ENCODE data around the gene SNX3.
"Not testable (repeated sequence)": the region's sequence is repeated elsewhere in the genome, so short reads cannot be mapped to it uniquely, and the experiment has no call there.

Gene SNX3

DNA sequence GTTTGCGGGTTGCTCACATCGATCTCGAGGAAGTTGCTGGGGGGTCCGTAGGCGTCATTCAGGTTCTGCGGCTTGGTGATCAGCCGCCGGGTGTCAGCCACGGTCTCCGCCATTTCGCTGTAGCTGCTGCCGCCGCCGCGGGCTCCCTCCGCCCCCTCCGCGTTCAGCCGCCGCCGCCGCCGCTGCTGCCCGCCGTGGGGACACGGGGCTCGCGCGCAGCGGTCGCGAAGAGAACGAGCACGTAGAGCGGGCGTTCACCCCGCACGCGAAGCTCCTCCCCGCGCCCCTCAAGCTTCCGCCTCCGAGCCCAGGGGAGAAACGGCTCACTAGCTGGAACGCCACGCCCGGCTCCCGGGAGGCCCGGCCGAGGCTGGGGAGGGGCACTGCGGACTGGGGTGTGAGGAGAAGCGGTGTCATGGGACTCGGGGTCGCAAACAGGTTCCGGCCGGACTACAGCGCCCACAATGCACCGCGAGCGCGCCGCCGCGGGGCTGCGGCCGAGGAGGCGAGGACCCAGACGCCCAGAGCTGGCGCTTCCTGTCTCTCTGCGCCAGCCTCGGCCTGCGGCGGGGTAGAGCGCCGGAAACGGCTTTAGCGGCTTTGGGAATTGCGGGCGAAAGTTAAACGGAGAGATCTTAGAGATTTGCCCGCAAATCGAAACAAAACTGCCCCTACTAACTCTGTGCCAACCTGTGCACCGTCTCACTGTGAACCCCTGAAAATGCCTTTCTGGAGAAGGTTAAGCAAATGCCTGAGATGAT lies at the start of gene SNX3:
Gene SNX3, minus strand, starts transcription at position 232 of the 761 bp plus-strand sequence. Its CDS starts 119 bp downstream, at position 113.
- peak; percentile 72 to 93 (median 88) for DNase-seq

DNA sequence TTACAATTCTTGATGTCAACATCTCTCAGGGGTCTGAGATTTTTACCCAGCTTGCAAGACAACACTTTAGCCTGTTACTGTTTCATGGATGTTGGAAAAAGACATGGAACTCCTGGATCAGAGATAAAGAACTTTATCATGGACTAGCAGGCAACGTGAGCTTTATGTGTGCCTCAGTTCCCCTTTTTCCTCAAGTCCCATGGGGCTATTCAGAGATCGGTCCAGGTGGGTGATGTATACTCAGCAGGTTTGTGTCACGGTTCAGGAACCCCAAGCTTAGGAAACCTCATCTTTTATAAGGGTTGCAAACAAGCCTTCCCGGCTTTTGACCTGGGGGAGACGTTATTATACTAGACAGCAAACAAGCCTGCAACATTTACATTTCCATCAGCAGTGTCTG lies 49.0 kb upstream of the SNX3 start:
- DNase-seq, result no peak

DNA sequence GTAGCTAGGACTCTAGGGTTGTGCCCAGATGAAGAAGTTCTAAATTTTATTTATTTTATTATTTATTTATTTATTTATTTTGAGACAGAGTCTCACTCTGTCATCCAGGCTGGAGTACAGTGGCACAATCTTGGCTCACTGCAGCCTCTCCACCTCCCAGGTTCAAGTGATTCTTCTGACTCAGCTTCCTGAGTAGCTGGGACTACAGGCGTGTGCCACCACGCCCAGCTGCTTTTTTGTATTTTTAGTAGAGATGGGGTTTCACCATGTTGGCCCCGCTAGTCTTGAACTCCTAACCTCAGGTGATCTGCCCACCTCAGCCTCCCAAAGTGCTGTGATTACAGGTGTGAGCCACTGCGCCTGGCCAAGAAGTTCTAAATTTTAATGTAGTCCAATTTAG lies 47.8 kb upstream of the SNX3 start:
- not testable (repeated sequence) for DNase-seq

DNA sequence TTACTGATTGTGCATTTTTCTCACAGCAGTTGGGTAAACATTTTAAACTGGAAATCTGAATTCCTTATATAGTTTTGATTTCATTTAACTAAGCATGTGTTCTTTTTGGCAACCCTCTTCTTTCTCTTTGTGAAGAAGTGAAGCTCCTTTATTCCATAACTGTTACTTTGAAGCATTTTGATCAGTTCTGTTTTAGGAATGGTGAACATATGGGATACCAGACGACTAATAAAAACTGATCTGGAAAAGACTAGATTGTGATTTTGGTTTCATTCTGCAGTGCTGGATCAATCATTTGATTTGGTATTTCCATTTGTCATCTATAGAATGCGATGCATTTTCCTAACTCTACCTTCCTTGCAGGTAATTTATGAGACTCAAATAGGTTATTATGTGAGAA lies 43.8 kb upstream of the SNX3 start:
- no peak for DNase-seq

DNA sequence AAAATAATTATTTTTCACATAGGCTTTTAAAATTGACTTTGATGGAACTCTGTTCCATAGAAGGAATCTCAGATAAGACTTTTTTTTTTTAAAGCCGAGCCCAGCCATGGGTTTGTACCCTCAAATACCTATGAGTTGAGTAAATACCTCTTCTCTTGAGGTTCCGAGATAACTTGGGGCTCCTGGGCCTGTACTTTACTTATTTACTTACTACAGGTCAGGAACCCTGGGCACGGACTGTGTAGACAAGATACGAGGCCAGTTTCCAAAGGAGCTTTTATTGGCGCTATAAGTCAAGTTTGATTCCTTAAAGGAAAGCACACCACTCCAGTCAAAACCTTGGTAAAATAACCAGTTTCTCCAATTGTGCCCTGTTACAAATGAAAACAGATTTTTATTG lies 41.5 kb upstream of the SNX3 start:
- no peak for DNase-seq

DNA sequence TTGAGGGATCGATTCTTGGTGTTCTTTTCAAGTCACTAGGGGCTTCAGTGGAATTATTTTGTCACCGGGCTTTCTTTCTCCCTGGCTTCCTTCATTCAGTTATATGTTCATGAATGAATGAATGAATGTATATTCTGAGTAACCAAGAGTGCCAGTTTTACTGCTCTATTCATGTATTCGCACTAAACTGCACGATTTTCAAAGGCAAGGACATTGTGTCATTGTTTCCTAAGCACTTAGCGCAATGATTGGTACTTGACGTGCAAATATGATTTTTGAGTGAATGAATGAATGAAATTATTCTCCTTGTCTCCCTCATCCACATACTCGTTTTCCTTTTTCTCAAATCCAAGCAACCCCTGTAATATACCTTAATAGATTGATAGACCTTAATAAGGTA lies 34.8 kb upstream of the SNX3 start:
- no peak for DNase-seq

DNA sequence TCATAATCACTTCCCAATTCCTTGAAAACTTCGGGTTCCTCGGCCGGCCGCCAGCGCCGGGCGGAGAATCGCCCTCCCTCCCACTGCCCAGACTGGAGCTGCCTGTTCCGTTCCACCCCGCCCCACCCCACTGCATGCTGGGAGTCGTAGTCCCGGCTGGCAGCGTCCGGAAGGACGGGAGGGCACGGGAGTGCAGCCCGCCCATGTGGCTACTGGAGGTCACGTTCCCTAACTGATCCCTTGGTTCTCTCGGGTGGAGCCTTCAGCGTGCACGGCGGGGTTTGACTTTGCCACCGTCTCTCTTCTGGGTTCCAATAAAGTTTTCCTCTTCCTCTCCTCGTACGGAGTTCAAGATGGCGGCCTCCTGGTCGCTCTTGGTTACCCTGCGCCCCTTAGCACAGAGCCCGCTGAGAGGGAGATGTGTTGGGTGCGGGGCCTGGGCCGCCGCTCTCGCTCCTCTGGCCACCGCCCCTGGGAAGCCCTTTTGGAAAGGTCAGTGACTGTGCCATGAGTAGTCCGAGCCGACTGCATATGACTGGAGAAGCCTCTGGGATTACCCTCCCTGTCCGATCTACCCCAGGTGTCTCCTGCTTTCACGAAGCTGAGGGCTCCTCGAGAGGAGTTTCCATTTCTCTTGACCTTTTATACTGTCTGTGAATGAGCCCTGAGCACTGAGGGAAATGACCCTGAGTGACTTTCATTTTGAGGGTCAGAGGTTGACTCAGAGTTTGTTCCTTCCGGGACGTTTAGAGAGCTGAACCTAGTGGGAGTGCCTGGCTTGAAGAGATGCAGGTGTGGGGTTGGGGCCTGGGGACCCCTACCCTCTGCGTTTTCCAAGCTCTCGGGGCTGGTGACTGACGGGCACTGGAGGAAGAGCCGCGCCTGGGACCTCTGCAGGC lies 34.1 kb upstream of the SNX3 start, which contains the start of gene AFG1L:
Gene AFG1L, plus strand, starts transcription at position 328 of the 899 bp plus-strand sequence. Its CDS starts 26 bp downstream, at position 354.
- peak; percentile 75 to 93 (median 85) for DNase-seq

DNA sequence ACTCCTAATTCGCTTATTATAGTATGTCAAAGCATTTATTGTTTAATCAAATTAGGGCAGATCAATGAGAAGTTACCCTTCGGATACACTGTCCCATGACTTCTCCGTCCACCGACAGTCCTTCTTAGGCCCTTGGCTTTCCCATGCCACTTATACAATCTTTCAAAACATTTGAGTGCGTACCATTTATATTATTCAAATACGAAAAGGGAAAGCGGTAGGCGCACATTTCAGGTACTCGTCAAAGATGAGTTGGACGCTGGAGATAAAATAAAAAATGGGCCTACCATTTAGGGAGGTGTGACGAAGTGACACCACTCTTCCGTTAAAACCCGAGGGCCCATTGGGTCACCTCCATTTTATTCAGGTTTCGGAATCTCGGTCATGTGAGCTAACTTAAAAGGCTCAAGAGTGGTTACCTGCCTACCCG lies 33.5 kb upstream of the SNX3 start:
- DNase-seq, result no peak

DNA sequence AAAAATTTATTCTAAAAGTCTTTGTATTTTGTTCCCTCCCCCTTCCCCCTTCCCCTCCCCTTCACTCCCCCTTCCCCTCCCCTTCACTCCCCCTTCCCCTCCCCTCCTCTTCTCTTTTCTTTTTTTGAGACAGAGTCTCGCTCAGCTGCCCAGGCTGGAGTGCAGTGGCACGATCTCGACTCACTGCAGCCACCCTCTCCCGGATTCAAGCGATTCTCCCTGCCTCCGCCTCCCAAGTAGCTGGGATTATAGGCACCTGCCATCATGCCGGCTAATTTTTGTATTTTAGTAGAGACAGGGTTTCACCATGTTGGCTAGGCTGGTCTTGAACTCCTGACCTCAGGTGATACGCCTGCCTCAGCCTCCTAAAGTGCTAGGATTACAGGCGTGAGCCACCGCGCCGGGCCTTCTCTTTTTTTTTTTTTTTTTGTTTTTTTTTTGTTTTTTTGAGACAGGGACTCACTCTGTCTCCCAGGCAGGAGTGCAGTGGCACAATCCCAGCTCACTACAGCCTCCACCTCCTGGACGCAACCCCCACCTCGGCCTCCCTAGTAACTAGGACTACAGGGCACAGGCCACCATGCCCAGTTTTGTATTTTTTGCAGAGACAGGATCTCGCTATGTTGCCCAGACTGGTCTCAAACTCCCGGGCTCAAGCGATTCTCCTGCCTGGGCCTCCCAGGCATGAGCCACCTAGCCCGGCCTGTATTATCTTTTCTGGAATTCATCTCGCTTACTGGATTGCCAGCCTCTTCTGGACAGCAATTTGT lies 32.9 kb upstream of the SNX3 start:
- DNase-seq, result no peak

DNA sequence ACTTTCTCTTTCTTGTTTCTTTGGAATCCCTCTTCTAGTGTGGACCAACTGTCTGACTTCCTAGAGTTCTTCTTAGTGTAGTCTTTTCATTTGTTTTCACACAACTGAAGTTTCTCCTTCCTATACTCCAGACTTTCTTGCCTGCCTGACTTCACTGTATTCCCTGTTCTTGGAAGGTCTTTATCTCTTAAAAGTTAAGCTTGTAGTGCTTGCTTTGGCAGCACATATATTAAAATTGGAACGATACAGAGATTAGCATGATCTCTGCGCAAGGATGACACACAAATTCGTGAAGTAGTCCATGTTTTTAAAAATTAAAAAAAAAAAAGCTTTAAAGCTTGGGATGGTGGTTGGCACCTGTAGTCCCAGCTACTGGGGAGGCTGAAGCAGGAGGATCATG lies 31.7 kb upstream of the SNX3 start:
- not testable (repeated sequence) for DNase-seq

DNA sequence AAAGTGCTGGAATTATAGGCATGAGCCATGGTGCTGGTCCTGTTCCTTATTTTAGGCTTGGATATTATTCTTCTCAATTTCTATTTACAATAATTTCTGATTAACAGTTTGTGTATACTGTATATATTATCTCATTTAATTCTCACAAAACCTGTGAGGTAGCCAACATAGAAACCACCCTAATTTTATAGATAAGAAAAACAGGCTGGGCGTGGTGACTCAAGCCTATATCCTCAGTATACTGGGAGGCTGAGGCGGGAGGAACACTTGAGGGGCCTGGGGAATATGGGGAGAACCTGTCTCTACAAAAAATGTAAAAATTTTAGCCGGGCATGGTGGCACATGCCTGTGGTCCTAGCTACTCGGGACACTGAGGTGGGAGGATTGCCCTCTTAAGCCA lies 30.3 kb upstream of the SNX3 start:
- no peak for DNase-seq

DNA sequence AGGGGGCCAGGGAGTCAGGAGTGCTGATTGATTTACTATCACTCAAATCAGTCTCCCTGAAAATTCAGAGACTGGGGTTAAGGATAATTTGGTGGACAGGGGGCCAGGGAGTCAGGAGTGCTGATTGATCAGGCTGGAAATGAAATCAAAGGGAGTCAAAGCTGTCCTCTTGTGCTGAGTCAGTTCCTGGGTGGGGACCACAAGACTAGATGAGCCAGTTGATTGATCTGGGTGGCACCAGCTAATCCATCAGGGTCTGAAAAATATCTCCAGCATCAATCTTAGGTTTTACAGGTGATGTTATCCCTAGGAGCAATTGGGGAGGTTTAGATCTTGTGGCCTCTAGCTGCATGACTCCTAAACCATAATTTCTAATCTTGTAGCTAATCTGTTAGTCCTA lies 27.9 kb upstream of the SNX3 start:
- DNase-seq, result no peak

DNA sequence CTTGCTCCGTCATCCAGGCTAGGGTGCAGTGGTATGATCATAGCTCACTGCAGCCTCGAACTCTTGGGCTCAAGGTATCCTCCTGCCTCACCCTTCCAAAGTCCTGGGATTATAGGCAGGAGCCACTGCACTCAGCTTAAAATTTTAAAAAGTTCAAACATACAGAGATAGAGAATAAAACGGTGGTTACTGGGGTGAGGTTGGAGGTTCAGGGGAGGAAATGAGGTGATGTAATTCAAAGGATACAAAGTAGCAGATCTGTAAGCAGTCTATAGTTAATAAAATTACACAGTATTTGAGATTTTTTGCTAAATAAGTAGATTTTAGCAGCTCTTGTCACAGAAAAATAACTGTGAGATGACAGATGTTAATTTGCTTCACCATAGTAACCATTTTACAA lies 26.5 kb upstream of the SNX3 start:
- DNase-seq, result no peak

DNA sequence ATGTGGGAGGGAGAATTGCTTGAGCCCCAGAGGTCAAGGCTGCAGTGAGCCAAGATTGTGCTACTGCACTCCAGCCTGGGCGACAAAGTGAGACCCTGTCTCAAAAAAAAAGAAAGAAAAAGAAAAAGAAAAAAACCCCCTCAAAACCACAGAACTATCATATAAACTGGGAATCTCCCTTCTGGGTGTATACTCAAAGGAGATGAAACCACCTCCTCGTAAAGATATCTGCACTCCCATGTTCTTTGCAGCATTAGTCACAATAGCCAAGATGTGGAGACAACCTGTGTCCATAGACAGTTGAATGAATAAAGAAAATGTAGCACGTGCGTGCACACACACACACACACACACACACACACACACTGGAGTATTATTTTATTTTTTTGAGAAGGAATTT lies 25.5 kb upstream of the SNX3 start:
- DNase-seq, result no peak

DNA sequence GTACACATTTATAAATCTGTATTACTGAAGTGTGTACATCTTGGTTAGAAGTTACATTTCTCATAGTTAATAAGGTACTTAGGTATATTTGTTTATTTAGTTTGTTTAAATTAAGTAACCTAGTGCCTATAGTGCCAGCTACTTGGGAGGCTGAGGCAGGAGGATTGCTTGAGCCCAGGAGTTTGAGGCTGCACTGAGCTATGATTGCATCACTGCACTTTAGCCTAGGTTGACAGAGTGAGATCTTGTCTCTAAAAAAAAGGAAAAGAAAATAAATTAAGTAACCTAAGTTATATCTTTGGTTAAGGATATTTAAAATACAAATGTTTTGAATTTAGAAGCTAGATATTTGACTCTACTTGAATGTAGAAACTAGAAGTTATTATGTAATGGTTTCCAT lies 24.5 kb upstream of the SNX3 start:
- DNase-seq, result no peak

DNA sequence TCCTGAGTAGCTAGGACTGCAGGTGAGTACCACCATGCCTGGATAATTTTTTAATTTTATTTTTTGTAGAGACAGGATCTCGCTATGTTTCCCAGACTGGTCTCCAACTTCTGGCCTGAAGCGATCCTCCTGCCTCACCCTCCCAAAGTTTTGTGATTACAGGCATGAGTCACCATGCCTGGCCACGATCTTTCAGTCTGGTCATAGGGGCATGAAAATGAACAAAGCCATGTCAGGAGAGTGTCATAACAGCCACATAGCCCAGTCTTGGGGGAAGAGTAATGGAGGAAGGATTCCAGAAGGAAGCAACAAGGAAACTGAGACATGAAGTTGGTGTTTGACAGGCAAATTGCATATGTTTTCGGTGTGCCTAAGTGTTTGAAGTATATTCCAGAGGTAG lies 17.0 kb upstream of the SNX3 start:
- DNase-seq, result no peak

DNA sequence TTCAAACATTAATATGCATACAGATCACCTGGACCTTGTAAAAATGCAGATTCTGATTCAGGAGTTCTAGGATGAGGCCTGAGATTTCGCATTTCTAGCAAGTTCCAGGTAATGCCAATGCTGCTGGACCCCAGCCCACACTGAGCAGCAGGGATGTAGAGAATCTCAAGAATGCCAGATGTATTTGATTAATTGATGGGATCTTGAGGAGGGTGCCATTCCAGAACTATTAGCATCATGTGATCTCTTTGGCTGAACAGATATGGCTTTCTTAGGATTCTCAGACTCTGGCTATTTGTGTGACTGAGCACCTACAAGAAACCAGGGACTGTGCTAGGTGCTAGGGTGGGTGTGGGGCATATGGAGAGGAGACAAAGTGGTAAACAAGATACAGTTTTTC lies 16.5 kb upstream of the SNX3 start:
- no peak for DNase-seq

DNA sequence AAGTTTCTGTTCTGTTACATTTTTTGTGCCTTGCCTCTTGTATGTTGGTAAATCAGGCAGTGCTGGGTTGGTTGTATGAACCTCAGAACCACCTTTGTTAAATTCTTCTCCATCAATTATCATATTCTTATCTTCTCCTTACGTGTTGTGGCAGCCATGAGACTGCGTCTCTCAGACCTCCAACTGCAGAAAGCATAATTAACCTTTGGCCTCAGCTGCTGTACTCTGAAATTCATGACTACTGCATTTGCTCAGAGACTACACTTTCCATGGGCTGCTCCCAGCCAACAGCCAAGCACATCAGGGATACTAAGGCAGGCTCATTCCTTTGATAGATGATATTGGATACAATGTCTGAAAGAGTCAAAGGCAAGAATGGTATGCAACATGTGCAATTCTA lies 15.1 kb upstream of the SNX3 start:
- no peak for DNase-seq

DNA sequence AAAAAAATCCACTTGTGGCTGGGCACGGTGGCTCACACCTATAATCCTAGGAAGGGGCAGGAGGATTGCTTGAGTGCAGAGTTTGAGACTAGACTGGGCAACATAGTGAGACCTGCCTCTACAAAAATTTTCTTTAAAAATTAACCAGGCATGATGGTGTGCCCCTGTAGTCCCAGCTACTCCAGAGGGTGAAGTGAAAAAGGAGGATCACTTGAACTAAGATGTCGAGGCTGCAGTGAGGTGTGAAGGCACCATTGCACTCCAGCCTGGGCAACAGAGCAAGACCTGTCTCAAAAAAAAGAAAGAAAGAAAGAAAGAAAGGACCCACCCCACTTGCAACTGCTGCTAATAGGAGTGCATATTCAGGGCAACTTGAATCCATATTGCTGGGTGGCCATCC lies 13.7 kb upstream of the SNX3 start:
- no peak for DNase-seq

DNA sequence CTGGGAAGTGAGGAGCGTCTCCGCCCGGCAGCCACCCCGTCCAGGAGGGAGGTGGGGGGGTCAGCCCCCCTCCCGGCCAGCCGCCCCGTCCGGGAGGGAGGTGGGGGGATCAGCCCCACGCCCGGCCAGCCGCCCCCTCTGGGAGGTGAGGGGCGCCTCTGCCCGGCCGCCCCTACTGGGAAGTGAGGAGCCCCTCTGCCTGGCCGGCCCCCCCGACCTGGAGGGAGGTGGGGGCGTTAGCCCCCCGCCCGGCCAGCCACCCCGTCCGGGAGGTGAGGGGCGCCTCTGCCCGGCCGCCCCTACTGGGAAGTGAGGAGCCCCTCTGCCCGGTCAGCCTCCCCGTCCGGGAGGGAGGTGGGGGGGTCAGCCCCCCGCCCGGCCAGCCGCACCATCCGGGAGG lies 9.1 kb upstream of the SNX3 start:
- DNase-seq, result not testable (repeated sequence)

DNA sequence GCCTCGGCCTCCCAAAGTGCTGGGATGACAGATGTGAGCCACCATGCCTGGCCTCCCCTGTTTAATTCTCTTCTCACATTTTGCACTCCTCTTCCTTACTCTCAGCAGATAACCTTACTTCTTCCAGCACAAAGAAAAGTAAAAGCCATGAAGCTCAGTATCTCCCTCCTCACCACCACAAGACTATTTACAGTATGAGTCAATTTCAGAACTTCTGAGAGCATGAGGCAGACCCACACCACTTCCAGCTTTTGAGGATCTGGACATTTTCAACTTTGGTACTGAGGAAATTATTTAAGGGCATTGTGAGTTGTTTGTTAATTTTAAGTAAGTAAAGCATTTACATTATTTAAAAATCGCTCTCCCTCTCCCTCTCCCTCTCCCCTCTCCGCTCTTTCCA lies 8.0 kb upstream of the SNX3 start:
- DNase-seq, result no peak

DNA sequence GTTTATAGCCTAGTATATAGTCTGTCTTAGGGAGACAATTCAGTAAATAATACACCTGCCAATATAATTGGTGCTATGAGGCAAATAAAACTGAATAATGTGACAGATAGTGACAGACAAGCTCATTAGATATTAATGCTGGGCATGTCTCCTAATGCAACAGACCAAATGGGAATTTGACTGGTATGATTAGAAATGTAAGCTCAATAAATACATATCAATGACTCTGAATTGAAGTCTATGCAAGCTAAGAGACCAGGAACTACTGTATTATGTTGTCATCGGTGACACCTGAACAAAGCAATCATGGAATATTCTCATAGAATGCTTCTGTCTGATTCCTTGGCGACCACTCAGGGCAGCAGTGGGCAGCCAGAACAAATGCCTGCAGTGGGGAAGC lies 2.5 kb upstream of the SNX3 start:
- DNase-seq, result no peak

DNA sequence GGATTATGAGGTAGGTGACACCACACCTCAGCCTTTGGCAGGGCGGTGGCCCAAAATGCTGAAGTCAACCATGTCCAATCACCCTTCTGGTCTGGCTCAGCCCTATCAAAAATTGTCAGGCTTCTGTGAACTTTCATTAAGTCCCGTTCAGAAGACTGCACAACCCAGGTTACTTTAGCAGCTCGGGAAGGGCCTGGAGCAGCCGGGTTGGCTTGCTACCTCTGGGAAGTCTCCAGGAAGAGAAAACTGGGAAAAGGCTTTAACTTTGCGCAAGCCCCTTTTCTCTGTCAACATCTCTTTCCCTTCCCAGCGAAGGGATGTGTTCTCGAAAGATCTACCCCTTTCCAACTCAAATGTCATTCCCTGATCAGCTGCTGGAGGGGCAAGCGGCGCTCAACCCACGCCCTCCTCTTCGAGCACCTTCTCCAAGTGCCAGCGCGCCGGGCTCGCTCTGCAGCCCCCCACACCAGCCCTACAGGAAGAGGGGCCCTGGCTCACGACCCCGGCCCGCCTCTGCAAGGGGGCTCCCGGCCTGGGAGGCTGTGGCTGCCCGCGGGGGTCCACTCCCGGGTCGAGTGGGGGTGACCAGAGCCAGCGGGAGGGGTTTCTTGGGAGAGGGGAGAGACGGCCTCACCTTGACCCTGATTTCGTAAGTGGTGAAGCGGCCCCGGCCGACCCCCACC lies 573 bp downstream of the SNX3 start:
- DNase-seq, result peak in 3 of 6 experiments; percentile 32 to 61 (median 52)
